ENCODE results near the gene PRRG2. TPM values are rescaled to one million over a fixed set of nuclear protein-coding genes. Genes with fewer than 3 reads are reported as not detected.

Gene PRRG2
- total RNA-seq, 1 experiment from 2014 or later, result 0.64 TPM

DNA sequence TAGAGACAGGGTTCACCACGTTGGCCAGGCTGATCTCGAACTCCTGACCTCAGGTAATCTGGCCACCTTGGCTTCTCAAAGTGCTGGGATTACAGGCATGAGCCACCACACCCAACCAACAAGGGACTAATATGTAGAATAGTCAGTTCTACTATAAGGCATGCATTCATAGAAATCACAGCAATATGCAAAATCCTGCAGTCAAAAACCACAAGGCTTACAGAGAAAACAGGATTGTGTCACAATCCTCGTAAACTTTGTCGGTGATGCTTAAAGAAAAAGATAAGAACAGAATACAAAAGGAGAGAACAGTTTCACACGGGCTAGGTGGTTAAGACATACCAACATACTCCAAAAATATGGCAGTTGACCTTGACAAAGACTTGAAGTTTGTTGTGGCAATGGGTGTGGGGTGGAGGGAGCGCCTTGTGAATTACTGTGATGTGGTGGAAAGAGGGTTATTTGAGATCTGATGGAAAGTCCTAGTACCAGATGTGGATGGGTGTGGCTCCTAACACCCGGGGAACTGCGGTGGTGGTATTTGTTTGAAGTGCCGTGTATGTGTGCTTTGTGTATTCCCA is 13.2 kb upstream of the PRRG2 start:
- ATAC-seq (no peak), DNase-seq (ENCODE audit: low read depth, low spot score) (no peak)
- H3K27ac ChIP-seq (ENCODE audit: low read length), result no peak overlapping the region
- ChIA-PET CTCF (no interaction called here), POLR2A (no interaction called here)
- peaks cover 7% of the 10 kb centered on the region for H3K4me1 ChIP-seq (ENCODE audit: control insufficient read depth, insufficient read depth, low read length)
- BruUV-seq (replicated peaks), result no TSS peak
- H3K9me3 ChIP-seq (ENCODE audit: control insufficient read depth, insufficient read depth, low read depth, low read length), result no peaks in the 10 kb centered on the region
- H3K27me3 ChIP-seq (ENCODE audit: control insufficient read depth, insufficient read depth, low read length), result no peaks in the 10 kb centered on the region
- H3K36me3 ChIP-seq (ENCODE audit: control insufficient read depth, insufficient read depth, low read length), result no peaks in the 10 kb centered on the region
- intact Hi-C loops (cut with micrococcal nuclease; ENCODE audit: unreplicated experiment) (no loop called here), in situ Hi-C loops (cut with HindIII; ENCODE audit: low pct_unique_long_range_greater_than_20kb, low sequenced_read_pairs) (no loop called here)
- TF ChIP-seq, protein P1, sequence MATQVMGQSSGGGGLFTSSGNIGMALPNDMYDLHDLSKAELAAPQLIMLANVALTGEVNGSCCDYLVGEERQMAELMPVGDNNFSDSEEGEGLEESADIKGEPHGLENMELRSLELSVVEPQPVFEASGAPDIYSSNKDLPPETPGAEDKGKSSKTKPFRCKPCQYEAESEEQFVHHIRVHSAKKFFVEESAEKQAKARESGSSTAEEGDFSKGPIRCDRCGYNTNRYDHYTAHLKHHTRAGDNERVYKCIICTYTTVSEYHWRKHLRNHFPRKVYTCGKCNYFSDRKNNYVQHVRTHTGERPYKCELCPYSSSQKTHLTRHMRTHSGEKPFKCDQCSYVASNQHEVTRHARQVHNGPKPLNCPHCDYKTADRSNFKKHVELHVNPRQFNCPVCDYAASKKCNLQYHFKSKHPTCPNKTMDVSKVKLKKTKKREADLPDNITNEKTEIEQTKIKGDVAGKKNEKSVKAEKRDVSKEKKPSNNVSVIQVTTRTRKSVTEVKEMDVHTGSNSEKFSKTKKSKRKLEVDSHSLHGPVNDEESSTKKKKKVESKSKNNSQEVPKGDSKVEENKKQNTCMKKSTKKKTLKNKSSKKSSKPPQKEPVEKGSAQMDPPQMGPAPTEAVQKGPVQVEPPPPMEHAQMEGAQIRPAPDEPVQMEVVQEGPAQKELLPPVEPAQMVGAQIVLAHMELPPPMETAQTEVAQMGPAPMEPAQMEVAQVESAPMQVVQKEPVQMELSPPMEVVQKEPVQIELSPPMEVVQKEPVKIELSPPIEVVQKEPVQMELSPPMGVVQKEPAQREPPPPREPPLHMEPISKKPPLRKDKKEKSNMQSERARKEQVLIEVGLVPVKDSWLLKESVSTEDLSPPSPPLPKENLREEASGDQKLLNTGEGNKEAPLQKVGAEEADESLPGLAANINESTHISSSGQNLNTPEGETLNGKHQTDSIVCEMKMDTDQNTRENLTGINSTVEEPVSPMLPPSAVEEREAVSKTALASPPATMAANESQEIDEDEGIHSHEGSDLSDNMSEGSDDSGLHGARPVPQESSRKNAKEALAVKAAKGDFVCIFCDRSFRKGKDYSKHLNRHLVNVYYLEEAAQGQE (IDR thresholded peaks at IDR 0.05; ENCODE audit: insufficient read depth in 1 of 2, low read depth in 2 of 2, low read length in 1 of 2), result no peak
- TF ChIP-seq TCF7L2 (IDR thresholded peaks at IDR 0.05; ENCODE audit: low read depth, low read length) (no peak), POLR2AphosphoS5 (IDR thresholded peaks at IDR 0.05; ENCODE audit: low read depth, low read length) (no peak), SIN3A (IDR thresholded peaks at IDR 0.05; ENCODE audit: borderline replicate concordance, insufficient read depth, low read depth, low read length) (no peak)
- TF ChIP-seq, protein P2, sequence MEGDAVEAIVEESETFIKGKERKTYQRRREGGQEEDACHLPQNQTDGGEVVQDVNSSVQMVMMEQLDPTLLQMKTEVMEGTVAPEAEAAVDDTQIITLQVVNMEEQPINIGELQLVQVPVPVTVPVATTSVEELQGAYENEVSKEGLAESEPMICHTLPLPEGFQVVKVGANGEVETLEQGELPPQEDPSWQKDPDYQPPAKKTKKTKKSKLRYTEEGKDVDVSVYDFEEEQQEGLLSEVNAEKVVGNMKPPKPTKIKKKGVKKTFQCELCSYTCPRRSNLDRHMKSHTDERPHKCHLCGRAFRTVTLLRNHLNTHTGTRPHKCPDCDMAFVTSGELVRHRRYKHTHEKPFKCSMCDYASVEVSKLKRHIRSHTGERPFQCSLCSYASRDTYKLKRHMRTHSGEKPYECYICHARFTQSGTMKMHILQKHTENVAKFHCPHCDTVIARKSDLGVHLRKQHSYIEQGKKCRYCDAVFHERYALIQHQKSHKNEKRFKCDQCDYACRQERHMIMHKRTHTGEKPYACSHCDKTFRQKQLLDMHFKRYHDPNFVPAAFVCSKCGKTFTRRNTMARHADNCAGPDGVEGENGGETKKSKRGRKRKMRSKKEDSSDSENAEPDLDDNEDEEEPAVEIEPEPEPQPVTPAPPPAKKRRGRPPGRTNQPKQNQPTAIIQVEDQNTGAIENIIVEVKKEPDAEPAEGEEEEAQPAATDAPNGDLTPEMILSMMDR (IDR thresholded peaks at IDR 0.05), result no peak
- H3K4me3 ChIP-seq (ENCODE audit: low read depth in 2 of 2, low read length in 2 of 2), result no peak overlapping the region

DNA sequence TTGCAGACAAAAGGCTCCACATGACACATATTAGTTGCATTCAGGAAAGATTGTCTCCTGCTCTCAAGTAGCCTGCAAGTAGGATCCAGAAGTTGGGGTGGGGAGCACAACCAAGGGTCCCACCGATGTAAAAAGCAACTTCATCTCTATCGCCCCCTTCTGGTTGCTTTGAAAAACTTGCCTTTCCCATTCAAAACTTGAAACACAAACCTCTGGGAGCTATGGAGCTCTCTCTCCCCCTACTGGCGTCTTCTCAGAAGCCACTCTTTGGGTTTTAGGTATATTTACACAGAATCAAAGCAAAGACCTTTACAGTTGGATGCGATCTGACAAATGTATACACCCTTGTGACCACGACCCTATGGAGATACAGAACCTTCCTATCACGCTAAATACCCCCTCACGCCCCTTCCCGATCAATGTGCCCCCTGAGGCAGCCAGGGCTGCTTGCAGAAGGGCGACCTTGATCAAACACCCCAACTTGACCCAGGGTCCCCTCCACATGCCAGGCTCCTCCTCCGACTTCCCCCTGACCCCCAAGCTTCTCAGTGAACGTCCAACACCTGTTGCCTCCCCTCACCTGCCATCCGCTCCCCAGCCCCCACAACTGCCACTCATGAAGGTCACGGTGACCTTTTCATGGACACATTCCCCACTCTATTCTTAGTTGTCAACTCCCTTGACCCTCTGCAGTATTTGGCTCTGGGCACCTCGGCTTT is 10.8 kb upstream of the PRRG2 start:
- intact Hi-C loops (cut with micrococcal nuclease; ENCODE audit: unreplicated experiment) (no loop called here), in situ Hi-C loops (cut with HindIII; ENCODE audit: low pct_unique_long_range_greater_than_20kb, low sequenced_read_pairs) (no loop called here)
- Histone ChIP-seq H3K9me3 (ENCODE audit: control insufficient read depth, insufficient read depth, low read depth, low read length) (no peaks in the 10 kb centered on the region), H3K4me3 (ENCODE audit: low read depth in 2 of 2, low read length in 2 of 2) (no peak overlapping the region), H3K4me1 (ENCODE audit: control insufficient read depth, insufficient read depth, low read length) (peaks cover 7% of the 10 kb centered on the region), H3K36me3 (ENCODE audit: control insufficient read depth, insufficient read depth, low read length) (no peaks in the 10 kb centered on the region), H3K27ac (ENCODE audit: low read length) (no peak overlapping the region), H3K27me3 (ENCODE audit: control insufficient read depth, insufficient read depth, low read length) (no peaks in the 10 kb centered on the region)
- DNase-seq (ENCODE audit: low read depth, low spot score), result no peak
- CTCF ChIA-PET, result interaction anchor here (0.6 to 1.8 kb wide), 8 partner anchors 10 to 65 kb away, joined by 3 to 6 read pairs (median 3); no protein-coding TSS in a partner anchor
- POLR2A ChIA-PET, result no interaction called here
- peak; percentile 90 for ATAC-seq
- TF ChIP-seq, protein P2 (IDR thresholded peaks at IDR 0.05), result peak; percentile 96
- no peak for TF ChIP-seq TCF7L2 (IDR thresholded peaks at IDR 0.05; ENCODE audit: low read depth, low read length)
- no peak for TF ChIP-seq SIN3A (IDR thresholded peaks at IDR 0.05; ENCODE audit: borderline replicate concordance, insufficient read depth, low read depth, low read length)
- no TSS peak for BruUV-seq (replicated peaks)
